Cardiac fibroblast (primary cell): ENCODE data around the gene IPMK.
A peak's percentile ranks its signal among the peaks of the same experiment; 100 is the strongest.

Experiments used
- DNase-seq, 2 donors: peaks; one replicate each; pipeline versions ENCODE4 v3.0.0 to v3.0.0-alpha.2; 2010; ENCODE audit warnings: low read depth in 2 of 2
- H3K4me3 ChIP-seq, 2 donors: replicated peaks in 1 of 2; 1 replicate in 1 of 2; 2 replicates in 1 of 2; pipeline ENCODE4 v1.5.1; 2011; ENCODE audit warnings: low read depth in 2 of 2, low read length in 2 of 2, mild to moderate bottlenecking in 2 of 2, moderate library complexity in 1 of 2
- TF ChIP-seq, protein P1 (sequence below): IDR thresholded peaks from one replicate; pipeline ENCODE4 v1.5.1; 2011; ENCODE audit warnings: low read depth, mild to moderate bottlenecking, low read length, inconsistent platforms

Gene IPMK

GRCh38 chr10:58267713-58268453 lies at the start of gene IPMK:
TSS of gene IPMK (minus strand) at chr10:58267894. CDS start at chr10:58267611, 283 bp downstream.
- TF ChIP-seq, protein P1, sequence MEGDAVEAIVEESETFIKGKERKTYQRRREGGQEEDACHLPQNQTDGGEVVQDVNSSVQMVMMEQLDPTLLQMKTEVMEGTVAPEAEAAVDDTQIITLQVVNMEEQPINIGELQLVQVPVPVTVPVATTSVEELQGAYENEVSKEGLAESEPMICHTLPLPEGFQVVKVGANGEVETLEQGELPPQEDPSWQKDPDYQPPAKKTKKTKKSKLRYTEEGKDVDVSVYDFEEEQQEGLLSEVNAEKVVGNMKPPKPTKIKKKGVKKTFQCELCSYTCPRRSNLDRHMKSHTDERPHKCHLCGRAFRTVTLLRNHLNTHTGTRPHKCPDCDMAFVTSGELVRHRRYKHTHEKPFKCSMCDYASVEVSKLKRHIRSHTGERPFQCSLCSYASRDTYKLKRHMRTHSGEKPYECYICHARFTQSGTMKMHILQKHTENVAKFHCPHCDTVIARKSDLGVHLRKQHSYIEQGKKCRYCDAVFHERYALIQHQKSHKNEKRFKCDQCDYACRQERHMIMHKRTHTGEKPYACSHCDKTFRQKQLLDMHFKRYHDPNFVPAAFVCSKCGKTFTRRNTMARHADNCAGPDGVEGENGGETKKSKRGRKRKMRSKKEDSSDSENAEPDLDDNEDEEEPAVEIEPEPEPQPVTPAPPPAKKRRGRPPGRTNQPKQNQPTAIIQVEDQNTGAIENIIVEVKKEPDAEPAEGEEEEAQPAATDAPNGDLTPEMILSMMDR, result no peak
- peak within 1 kb of the TSS; percentile 83 to 96 for H3K4me3 ChIP-seq
- DNase-seq, result peak; percentile 90 to 95

- no peak overlapping the region for H3K4me3 ChIP-seq
- TF ChIP-seq, protein P1, result no peak
- DNase-seq, result no peak
Measured at GRCh38 chr10:58316874-58317273, 49.2 kb upstream of the IPMK start.

GRCh38 chr10:58311026-58311425 lies 43.3 kb upstream of the IPMK start:
- TF ChIP-seq, protein P1, result no peak
- no peak overlapping the region for H3K4me3 ChIP-seq
- peak in 1 of 2 donors; percentile 31 for DNase-seq

GRCh38 chr10:58307676-58308075 lies 40.0 kb upstream of the IPMK start:
- TF ChIP-seq, protein P1, result no peak
- H3K4me3 ChIP-seq, result no peak overlapping the region
- no peak for DNase-seq

DNA sequence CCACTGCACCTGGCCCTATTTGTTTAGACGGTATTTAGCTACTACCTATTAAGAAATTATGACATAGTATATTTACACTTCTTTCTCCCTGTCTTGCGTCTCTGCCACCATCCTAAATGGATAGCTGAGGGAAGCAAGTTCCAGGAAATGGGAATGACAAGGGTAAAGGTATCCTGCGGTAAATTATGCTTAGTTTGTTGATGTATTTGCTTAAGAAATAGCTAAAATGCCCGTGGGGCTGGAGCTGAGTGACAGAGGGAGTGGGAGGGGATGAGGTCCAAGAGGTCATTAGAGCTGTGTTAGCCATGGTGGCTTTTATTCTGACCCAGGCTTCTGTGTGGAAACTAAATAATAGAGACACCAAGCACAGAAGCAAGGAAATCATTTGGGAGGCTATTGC lies 38.1 kb upstream of the IPMK start:
- no peak for DNase-seq
- TF ChIP-seq, protein P1, result no peak
- no peak overlapping the region for H3K4me3 ChIP-seq

GRCh38 chr10:58304099-58304633 lies 36.5 kb upstream of the IPMK start:
- TF ChIP-seq, protein P1, result no peak
- DNase-seq, result no peak
- no peak overlapping the region for H3K4me3 ChIP-seq
